HepG2 (cell line): ENCODE data around the gene CSNK1D. TPM values are rescaled to one million over a fixed set of nuclear protein-coding genes. Genes with fewer than 3 reads are reported as not detected.

Experiments
- CEBPB ChIP-seq: IDR thresholded peaks from 2 replicates; pipeline ENCODE4 v1.6.1; 2011; ENCODE audit warnings: low read depth, low read length, improper control_type of control experiment, borderline replicate concordance
- FOXC1 ChIP-seq: sonication (generic); formaldehyde crosslinking; IDR thresholded peaks from 2 replicates; pipeline ENCODE4 v1.8.0; 2022; ENCODE audit warnings: mild to moderate bottlenecking, missing genetic modification reagents, borderline replicate concordance
- FOXP4 ChIP-seq: sonication (generic); formaldehyde crosslinking; IDR thresholded peaks from 2 replicates; pipeline ENCODE4 v1.4.0; 2020; ENCODE audit warnings: missing genetic modification reagents
- HOXA7 ChIP-seq: sonication (generic); formaldehyde crosslinking; IDR thresholded peaks from 2 replicates; pipeline ENCODE4 v1.8.1; 2022; ENCODE audit warnings: mild to moderate bottlenecking, missing genetic modification reagents, moderate library complexity
- KAT2B ChIP-seq: fragments of 150-350 bp; IDR thresholded peaks from 2 replicates; pipeline ENCODE4 v1.6.1; 2014; ENCODE audit warnings: low read depth, low read length, borderline replicate concordance
- KDM3A ChIP-seq: IDR thresholded peaks from 2 replicates; pipeline ENCODE4 v1.6.1; 2018; ENCODE audit warnings: low read depth, missing compliant biosample characterization
- KLF12 ChIP-seq: sonication (generic); formaldehyde crosslinking; IDR thresholded peaks from 2 replicates; pipeline ENCODE4 v1.4.0; 2020; ENCODE audit warnings: missing genetic modification reagents, borderline replicate concordance
- MAZ ChIP-seq, 2 experiments: sonication (generic) in 1 of 2; formaldehyde crosslinking in 1 of 2; IDR thresholded peaks; 2 replicates each; pipeline versions ENCODE4 v1.5.0 to v1.6.1; 2012 to 2020; ENCODE audit warnings: low read depth in 2 of 2, mild to moderate bottlenecking in 2 of 2, borderline replicate concordance in 1 of 2, improper control_type of control experiment in 1 of 2, low read length in 1 of 2, missing genetic modification reagents in 1 of 2, moderate library complexity in 1 of 2
- PHF20 ChIP-seq: sonication (generic); formaldehyde crosslinking; IDR thresholded peaks from 2 replicates; pipeline ENCODE4 v1.5.0; 2020; ENCODE audit warnings: mild to moderate bottlenecking, missing genetic modification reagents
- POLR2A ChIP-seq, 2 experiments: IDR thresholded peaks; 2 replicates each; pipeline ENCODE4 v1.6.1; 2011; ENCODE audit warnings: low read depth in 2 of 2, low read length in 2 of 2, mild to moderate bottlenecking in 1 of 2, moderate library complexity in 1 of 2; ENCODE audit not compliant: insufficient read depth in 1 of 2
- RBM22 ChIP-seq: fragments of 200-400 bp; formaldehyde crosslinking; optimal IDR thresholded peaks from 2 replicates; pipeline ENCODE3; 2017; ENCODE audit warnings: mild to moderate bottlenecking, low read length, moderate library complexity
- TFDP2 ChIP-seq: sonication (generic); formaldehyde crosslinking; IDR thresholded peaks from 2 replicates; pipeline ENCODE4 v1.4.0; 2020; ENCODE audit warnings: missing genetic modification reagents
- ZNF317 ChIP-seq: sonication (generic); formaldehyde crosslinking; IDR thresholded peaks from 2 replicates; pipeline ENCODE4 v1.5.0; 2020; ENCODE audit warnings: mild to moderate bottlenecking, missing genetic modification reagents
- ZNF441 ChIP-seq: sonication (generic); formaldehyde crosslinking; IDR thresholded peaks from 2 replicates; pipeline ENCODE4 v1.7.0; 2021; ENCODE audit warnings: missing genetic modification reagents, borderline replicate concordance
- ZNF773 ChIP-seq: sonication (generic); formaldehyde crosslinking; IDR thresholded peaks from 2 replicates; pipeline ENCODE4 v1.4.0; 2020; ENCODE audit warnings: missing genetic modification reagents, borderline replicate concordance
- ZNF781 ChIP-seq: sonication (generic); formaldehyde crosslinking; IDR thresholded peaks from 2 replicates; pipeline ENCODE4 v1.5.1; 2020; ENCODE audit warnings: borderline replicate concordance, mild to moderate bottlenecking, missing genetic modification reagents; ENCODE audit errors: not compliant biosample characterization
- polyA plus RNA-seq, 8 experiments: library from polyadenylated mRNA; depleted of rRNA in 3 of 8; stranded (reverse) in 7 of 8; unstranded in 1 of 8; fragments of >200 nt; fragmentation: Illumina TruSeq in 4 of 8; extraction: Trizol in 4 of 8; gene quantifications; 2 replicates each; pipeline versions ENCODE4 v1.2.1 to v1.2.3, GENCODE V29; 2011 to 2016; ENCODE audit warnings: low read depth in 4 of 8, missing spikeins in 1 of 8, mixed read lengths in 1 of 8; ENCODE audit not compliant: insufficient read depth in 1 of 8
- total RNA-seq, 5 experiments: library from RNA; depleted of rRNA; stranded (reverse); fragments of >200 nt; fragmentation: Illumina TruSeq; extraction: Trizol; gene quantifications; 2 replicates each; pipeline ENCODE4 v1.2.3, GENCODE V29; 2016; ENCODE audit warnings: low read depth in 1 of 5
- TF ChIP-seq, protein P1 (sequence below): sonication (generic); formaldehyde crosslinking; IDR thresholded peaks from 2 replicates; pipeline ENCODE4 v1.5.0; 2020; ENCODE audit warnings: mild to moderate bottlenecking, missing genetic modification reagents, borderline replicate concordance
- TF ChIP-seq, protein P2 (sequence below): sonication (generic); formaldehyde crosslinking; IDR thresholded peaks from 2 replicates; pipeline ENCODE4 v1.4.0; 2020; ENCODE audit warnings: missing genetic modification reagents
- TF ChIP-seq, protein P3 (sequence below): IDR thresholded peaks from 2 replicates; pipeline ENCODE4 v1.6.1; 2016; ENCODE audit warnings: low read depth, control low read depth

The CSNK1D gene
- total and polyA plus RNA-seq, 2 of the 13 experiments (the other 11 are each of a cell fraction or from before 2014, with no cell fraction given): 31.5 to 128 TPM

GRCh38 chr17:82272495-82273326 lies 789 bp downstream of the CSNK1D start (continued):
- TF ChIP-seq, protein P1, sequence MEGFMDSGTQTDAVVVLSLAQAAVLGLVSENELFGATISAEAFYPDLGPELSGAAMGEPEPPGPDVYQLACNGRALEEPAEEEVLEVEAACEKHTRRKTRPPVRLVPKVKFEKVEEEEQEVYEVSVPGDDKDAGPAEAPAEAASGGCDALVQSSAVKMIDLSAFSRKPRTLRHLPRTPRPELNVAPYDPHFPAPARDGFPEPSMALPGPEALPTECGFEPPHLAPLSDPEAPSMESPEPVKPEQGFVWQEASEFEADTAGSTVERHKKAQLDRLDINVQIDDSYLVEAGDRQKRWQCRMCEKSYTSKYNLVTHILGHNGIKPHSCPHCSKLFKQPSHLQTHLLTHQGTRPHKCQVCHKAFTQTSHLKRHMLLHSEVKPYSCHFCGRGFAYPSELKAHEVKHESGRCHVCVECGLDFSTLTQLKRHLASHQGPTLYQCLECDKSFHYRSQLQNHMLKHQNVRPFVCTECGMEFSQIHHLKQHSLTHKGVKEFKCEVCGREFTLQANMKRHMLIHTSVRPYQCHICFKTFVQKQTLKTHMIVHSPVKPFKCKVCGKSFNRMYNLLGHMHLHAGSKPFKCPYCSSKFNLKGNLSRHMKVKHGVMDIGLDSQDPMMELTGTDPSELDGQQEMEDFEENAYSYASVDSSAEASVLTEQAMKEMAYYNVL: peak; percentile 1; the same call in 1 of the 2 replicates
- TF ChIP-seq ZNF441 (CRISPR knock-in tag) (no peak), ZNF773 (CRISPR knock-in tag) (no peak), CEBPB (no peak), HOXA7 (CRISPR knock-in tag) (no peak), RBM22 (peak; percentile 80), ZNF781 (CRISPR knock-in tag) (no peak), FOXP4 (peak; percentile 55), TFDP2 (CRISPR knock-in tag) (peak; percentile 21; the same call in 1 of the 2 replicates), ZNF317 (CRISPR knock-in tag) (no peak), FOXC1 (CRISPR knock-in tag) (no peak), POLR2A (IDR thresholded peaks at IDR 0.05; ENCODE audit: insufficient read depth in 1 of 2, low read depth in 2 of 2, low read length in 2 of 2) (peak in 1 of 2 experiments; percentile 39; a peak in 2 of 4 replicates), PHF20 (CRISPR knock-in tag) (no peak), MAZ (IDR thresholded peaks at IDR 0.05; ENCODE audit: borderline replicate concordance, low read depth, low read length) (0 out of 2 replicates have a peak, but pooled peaks have one; percentile 12), MAZ (CRISPR knock-in tag; IDR thresholded peaks at IDR 0.05; ENCODE audit: low read depth) (no peak), KAT2B (no peak), KLF12 (CRISPR knock-in tag) (0 out of 2 replicates have a peak, but pooled peaks have one; percentile 53), KDM3A (CRISPR knock-in tag) (no peak)
- TF ChIP-seq, protein P2, sequence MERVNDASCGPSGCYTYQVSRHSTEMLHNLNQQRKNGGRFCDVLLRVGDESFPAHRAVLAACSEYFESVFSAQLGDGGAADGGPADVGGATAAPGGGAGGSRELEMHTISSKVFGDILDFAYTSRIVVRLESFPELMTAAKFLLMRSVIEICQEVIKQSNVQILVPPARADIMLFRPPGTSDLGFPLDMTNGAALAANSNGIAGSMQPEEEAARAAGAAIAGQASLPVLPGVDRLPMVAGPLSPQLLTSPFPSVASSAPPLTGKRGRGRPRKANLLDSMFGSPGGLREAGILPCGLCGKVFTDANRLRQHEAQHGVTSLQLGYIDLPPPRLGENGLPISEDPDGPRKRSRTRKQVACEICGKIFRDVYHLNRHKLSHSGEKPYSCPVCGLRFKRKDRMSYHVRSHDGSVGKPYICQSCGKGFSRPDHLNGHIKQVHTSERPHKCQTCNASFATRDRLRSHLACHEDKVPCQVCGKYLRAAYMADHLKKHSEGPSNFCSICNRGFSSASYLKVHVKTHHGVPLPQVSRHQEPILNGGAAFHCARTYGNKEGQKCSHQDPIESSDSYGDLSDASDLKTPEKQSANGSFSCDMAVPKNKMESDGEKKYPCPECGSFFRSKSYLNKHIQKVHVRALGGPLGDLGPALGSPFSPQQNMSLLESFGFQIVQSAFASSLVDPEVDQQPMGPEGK (CRISPR knock-in tag): peak; percentile 62
- TF ChIP-seq, protein P3, sequence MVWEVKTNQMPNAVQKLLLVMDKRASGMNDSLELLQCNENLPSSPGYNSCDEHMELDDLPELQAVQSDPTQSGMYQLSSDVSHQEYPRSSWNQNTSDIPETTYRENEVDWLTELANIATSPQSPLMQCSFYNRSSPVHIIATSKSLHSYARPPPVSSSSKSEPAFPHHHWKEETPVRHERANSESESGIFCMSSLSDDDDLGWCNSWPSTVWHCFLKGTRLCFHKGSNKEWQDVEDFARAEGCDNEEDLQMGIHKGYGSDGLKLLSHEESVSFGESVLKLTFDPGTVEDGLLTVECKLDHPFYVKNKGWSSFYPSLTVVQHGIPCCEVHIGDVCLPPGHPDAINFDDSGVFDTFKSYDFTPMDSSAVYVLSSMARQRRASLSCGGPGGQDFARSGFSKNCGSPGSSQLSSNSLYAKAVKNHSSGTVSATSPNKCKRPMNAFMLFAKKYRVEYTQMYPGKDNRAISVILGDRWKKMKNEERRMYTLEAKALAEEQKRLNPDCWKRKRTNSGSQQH: no peak
